ENCODE data around the gene TBC1D22A. TPM values are rescaled to one million over a fixed set of nuclear protein-coding genes. Genes with fewer than 3 reads are reported as not detected.

The TBC1D22A gene
- total RNA-seq, 1 experiment from 2014 or later: 27.6 TPM

DNA sequence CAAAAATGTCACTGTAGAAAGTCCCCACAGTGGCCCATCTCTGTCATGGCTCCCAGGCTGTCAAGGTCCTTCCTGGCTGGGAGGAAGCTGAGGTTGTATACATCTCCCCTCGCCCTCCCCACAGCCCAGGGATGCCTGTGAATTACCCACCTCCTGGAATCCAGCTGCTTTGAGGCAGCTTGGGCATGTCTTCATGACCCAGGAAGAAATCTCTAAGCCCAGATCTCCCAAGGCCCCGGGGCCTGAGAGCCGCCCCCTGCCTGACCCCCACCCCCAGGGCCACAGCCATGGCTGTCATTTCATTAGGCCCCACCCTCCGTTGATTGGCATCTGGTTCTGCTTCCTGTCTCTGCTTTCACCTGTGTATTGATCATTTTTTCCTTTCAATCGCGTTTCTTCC lies 207.5 kb downstream of the TBC1D22A start:
- TF ChIP-seq, protein P1, sequence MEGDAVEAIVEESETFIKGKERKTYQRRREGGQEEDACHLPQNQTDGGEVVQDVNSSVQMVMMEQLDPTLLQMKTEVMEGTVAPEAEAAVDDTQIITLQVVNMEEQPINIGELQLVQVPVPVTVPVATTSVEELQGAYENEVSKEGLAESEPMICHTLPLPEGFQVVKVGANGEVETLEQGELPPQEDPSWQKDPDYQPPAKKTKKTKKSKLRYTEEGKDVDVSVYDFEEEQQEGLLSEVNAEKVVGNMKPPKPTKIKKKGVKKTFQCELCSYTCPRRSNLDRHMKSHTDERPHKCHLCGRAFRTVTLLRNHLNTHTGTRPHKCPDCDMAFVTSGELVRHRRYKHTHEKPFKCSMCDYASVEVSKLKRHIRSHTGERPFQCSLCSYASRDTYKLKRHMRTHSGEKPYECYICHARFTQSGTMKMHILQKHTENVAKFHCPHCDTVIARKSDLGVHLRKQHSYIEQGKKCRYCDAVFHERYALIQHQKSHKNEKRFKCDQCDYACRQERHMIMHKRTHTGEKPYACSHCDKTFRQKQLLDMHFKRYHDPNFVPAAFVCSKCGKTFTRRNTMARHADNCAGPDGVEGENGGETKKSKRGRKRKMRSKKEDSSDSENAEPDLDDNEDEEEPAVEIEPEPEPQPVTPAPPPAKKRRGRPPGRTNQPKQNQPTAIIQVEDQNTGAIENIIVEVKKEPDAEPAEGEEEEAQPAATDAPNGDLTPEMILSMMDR (IDR thresholded peaks at IDR 0.05; ENCODE audit: unreplicated experiment): no peak

DNA sequence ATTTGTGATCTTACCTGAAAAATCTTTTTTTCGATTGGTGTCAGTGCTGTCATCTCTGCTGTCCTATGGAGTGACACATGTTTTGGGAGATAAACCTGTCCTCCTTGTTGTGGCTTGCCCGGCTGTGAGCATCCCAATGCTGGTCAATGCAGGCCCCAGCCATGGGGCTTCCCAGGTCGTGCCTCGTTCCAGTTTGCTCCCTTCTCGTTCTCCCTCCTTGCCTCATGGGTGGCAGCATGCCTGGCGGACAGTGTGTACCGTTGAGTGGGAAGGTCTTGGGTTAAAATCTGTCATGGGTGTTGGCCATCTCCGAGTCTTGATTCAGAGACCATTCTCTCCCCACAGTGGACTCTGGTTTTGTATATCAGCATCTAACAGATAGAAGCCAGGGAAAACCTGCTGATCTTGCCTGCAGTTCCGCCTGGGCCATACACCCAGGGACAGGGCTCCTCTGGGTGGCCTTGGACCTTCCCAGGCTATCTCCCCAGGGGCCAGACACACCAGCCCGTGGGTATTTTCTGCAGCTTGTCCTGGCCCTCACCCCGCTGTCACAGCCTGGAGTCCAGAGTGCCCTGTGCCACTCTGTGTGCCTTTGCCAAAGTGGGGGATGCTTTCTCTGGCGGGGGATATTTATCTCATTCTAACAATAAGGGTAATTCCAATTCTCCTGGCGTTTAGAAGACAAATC lies 208.1 kb downstream of the TBC1D22A start:
- CTCF ChIA-PET: no interaction called here
- no peaks in the 10 kb centered on the region for H3K27me3 Mint-ChIP-seq (ENCODE audit: unreplicated experiment)
- no peaks in the 10 kb centered on the region for H3K9me3 Mint-ChIP-seq (ENCODE audit: low read depth, unreplicated experiment)
- no peak for DNase-seq
- no peak overlapping the region for H3K4me3 Mint-ChIP-seq (ENCODE audit: low read depth, unreplicated experiment)
- no peaks in the 10 kb centered on the region for H3K4me1 Mint-ChIP-seq (ENCODE audit: low read depth, unreplicated experiment)
- no peak overlapping the region for H3K27ac Mint-ChIP-seq (ENCODE audit: unreplicated experiment)
- no peaks in the 10 kb centered on the region for H3K36me3 Mint-ChIP-seq (ENCODE audit: insufficient read depth, unreplicated experiment)
- TF ChIP-seq, protein P1 (IDR thresholded peaks at IDR 0.05; ENCODE audit: unreplicated experiment): no peak
- no TSS peak for BruUV-seq (replicated peaks)
- intact Hi-C loops (cut with micrococcal nuclease; ENCODE audit: unreplicated experiment): no loop called here

More for the DNA sequence above, 207.5 kb downstream of the TBC1D22A start:
- Mint-ChIP-seq H3K27ac (ENCODE audit: unreplicated experiment) (no peak overlapping the region), H3K36me3 (ENCODE audit: insufficient read depth, unreplicated experiment) (no peaks in the 10 kb centered on the region), H3K4me1 (ENCODE audit: low read depth, unreplicated experiment) (no peaks in the 10 kb centered on the region), H3K27me3 (ENCODE audit: unreplicated experiment) (no peaks in the 10 kb centered on the region), H3K9me3 (ENCODE audit: low read depth, unreplicated experiment) (no peaks in the 10 kb centered on the region), H3K4me3 (ENCODE audit: low read depth, unreplicated experiment) (no peak overlapping the region)
- DNase-seq: no peak
- BruUV-seq (replicated peaks): no TSS peak
- CTCF ChIA-PET: no interaction called here
- intact Hi-C loops (cut with micrococcal nuclease; ENCODE audit: unreplicated experiment): no loop called here

DNA sequence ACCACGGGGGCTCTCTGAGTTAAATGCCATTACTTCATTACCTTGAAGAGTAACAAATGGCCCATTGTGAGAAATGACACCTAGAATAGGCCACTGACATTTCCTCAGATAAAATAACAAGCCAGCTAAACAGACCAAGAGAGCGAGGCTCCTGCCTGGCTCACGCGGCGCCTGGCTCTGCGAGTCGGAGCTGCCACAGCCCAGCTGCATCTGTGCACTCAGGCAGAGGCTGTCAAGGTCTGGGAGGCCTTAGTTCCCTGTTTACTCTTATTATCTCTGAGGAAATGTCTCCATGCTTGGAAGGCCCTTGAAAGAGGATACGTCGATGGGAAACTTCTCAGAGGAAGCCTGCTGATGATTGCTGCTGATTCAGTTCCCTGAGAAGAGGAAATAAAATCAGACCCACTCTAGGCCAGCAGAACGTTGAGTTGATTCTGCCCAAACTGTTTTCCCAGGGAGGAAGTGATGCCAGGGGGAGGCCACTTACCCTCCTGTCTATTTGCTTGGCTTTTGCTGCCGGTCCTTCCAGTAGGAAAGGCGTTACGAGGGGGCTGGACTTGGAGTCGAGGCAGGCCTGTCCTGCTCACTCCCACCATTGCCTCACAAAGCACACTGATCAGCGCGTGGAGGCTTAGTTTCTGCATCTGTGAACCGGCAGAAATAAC lies 208.8 kb downstream of the TBC1D22A start:
- BruUV-seq (replicated peaks): no TSS peak
- Mint-ChIP-seq H3K27ac (ENCODE audit: unreplicated experiment) (no peak overlapping the region), H3K36me3 (ENCODE audit: insufficient read depth, unreplicated experiment) (no peaks in the 10 kb centered on the region), H3K9me3 (ENCODE audit: low read depth, unreplicated experiment) (no peaks in the 10 kb centered on the region), H3K4me3 (ENCODE audit: low read depth, unreplicated experiment) (no peak overlapping the region), H3K27me3 (ENCODE audit: unreplicated experiment) (no peaks in the 10 kb centered on the region), H3K4me1 (ENCODE audit: low read depth, unreplicated experiment) (no peaks in the 10 kb centered on the region)
- CTCF ChIA-PET: no interaction called here
- TF ChIP-seq, protein P1 (IDR thresholded peaks at IDR 0.05; ENCODE audit: unreplicated experiment): no peak
- no peak for DNase-seq
- intact Hi-C loops (cut with micrococcal nuclease; ENCODE audit: unreplicated experiment): no loop called here

DNA sequence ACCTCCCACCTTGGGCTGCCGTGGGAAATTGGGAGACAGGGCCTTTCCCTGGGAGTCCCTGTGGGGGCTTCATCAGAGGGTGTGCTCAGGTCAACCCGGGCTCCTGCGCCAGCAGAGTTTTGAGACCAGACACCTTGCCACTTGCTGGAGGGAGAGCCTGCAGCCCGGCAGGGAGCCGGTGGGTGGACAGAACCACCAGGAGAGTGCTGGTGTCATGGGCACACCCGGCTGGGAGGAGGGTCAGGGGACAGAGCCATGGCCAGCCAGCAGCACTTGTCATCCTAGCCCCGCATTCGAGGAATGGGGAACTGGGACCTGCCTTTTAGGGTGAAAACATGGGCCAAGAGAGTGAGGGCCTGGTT lies 209.3 kb downstream of the TBC1D22A start:
- BruUV-seq (replicated peaks): no TSS peak
- DNase-seq: no peak
- CTCF ChIA-PET: no interaction called here
- Mint-ChIP-seq H3K9me3 (ENCODE audit: low read depth, unreplicated experiment) (no peaks in the 10 kb centered on the region), H3K27me3 (ENCODE audit: unreplicated experiment) (no peaks in the 10 kb centered on the region), H3K4me3 (ENCODE audit: low read depth, unreplicated experiment) (no peak overlapping the region), H3K27ac (ENCODE audit: unreplicated experiment) (no peak overlapping the region), H3K36me3 (ENCODE audit: insufficient read depth, unreplicated experiment) (no peaks in the 10 kb centered on the region), H3K4me1 (ENCODE audit: low read depth, unreplicated experiment) (no peaks in the 10 kb centered on the region)
- TF ChIP-seq, protein P1 (IDR thresholded peaks at IDR 0.05; ENCODE audit: unreplicated experiment): no peak
- intact Hi-C loops (cut with micrococcal nuclease; ENCODE audit: unreplicated experiment): no loop called here
